Uterus (tissue), 4 donors: Measurements from ENCODE around the gene DNAAF1. TPM values are rescaled to one million over a fixed set of nuclear protein-coding genes. Genes with fewer than 3 reads are reported as not detected.

Experiments
- DNase-seq, 2 donors: peaks; one replicate each; pipeline ENCODE4 v3.0.0-alpha.2; 2019 to 2020
- H3K27ac ChIP-seq, 2 donors: fragments of 200-600 bp; sonication (generic); 1 replicate in 1 of 2; 2 replicates in 1 of 2; pipeline ENCODE4 v1.5.1; 2016 to 2018
- H3K27me3 ChIP-seq, 2 donors: fragments of 200-600 bp; sonication (generic); one replicate each; pipeline ENCODE4 v1.5.1; 2018 to 2019; ENCODE audit warnings: control low read depth in 1 of 2
- H3K36me3 ChIP-seq, 2 donors: fragments of 200-600 bp; sonication (generic); one replicate each; pipeline ENCODE4 v1.5.1; 2019; ENCODE audit warnings: control low read depth in 1 of 2
- H3K4me1 ChIP-seq, 2 donors: fragments of 200-600 bp; sonication (generic); one replicate each; pipeline ENCODE4 v1.5.1; 2018 to 2019; ENCODE audit warnings: control low read depth in 1 of 2
- H3K4me3 ChIP-seq, 2 donors: fragments of 200-600 bp; sonication (generic); 1 replicate in 1 of 2; 2 replicates in 1 of 2; pipeline ENCODE4 v1.5.1; 2018 to 2019; ENCODE audit warnings: mild to moderate bottlenecking in 1 of 2
- H3K9me3 ChIP-seq, 2 donors: fragments of 200-600 bp; sonication (generic); one replicate each; pipeline ENCODE4 v1.5.1; 2019; ENCODE audit warnings: control low read depth in 1 of 2
- POLR2A ChIP-seq, 2 donors: fragments of 450-650 bp; IDR thresholded peaks; one replicate each; pipeline ENCODE4 v1.6.1; 2016; ENCODE audit warnings: antibody characterized with exemption in 2 of 2, mild to moderate bottlenecking in 1 of 2, moderate library complexity in 1 of 2
- intact Hi-C: fragments of 100-400 bp; cut with DNase I; formaldehyde crosslinking; loops from one replicate; pipeline ENCODE4 v1.15.1; 2023; ENCODE audit warnings: low total_unique reads
- total RNA-seq, 4 donors: library from RNA; depleted of rRNA in 3 of 4; stranded (reverse); fragments of >200 nt in 3 of 4; gene quantifications; one replicate each; pipeline versions ENCODE4 v1.1.0 to v1.2.4, GENCODE V29; 2014 to 2023
- TF ChIP-seq, protein P1 (sequence below), 4 experiments: fragments of 200-600 bp in 2 of 4; fragments of 450-650 bp in 2 of 4; sonication (generic) in 2 of 4; IDR thresholded peaks; one replicate each; pipeline ENCODE4 v1.5.1; 2016 to 2019; ENCODE audit warnings: antibody characterized with exemption in 4 of 4, mild to moderate bottlenecking in 2 of 4, moderate library complexity in 1 of 4
- donor health status: DM: yes; HTN: yes; CAD: no.

DNAAF1 gene
- total RNA-seq, 4 donors from 2014 or later = 0.77 to 8.2 (median 2.7) TPM

- no peaks in the 10 kb centered on the region for H3K9me3 ChIP-seq
- intact Hi-C loops = no loop called here
- DNase-seq = peak; percentile 92 to 93
- peak within 1 kb of the TSS; percentile 78 to 82 for H3K4me3 ChIP-seq
- no peaks in the 10 kb centered on the region for H3K36me3 ChIP-seq
- peak within 1 kb of the TSS; percentile 58 to 77 for H3K27ac ChIP-seq
- no peaks in the 10 kb centered on the region for H3K4me1 ChIP-seq
- peak; percentile 4 to 42 for TF ChIP-seq POLR2A (IDR thresholded peaks at IDR 0.05)
- TF ChIP-seq, protein P1, sequence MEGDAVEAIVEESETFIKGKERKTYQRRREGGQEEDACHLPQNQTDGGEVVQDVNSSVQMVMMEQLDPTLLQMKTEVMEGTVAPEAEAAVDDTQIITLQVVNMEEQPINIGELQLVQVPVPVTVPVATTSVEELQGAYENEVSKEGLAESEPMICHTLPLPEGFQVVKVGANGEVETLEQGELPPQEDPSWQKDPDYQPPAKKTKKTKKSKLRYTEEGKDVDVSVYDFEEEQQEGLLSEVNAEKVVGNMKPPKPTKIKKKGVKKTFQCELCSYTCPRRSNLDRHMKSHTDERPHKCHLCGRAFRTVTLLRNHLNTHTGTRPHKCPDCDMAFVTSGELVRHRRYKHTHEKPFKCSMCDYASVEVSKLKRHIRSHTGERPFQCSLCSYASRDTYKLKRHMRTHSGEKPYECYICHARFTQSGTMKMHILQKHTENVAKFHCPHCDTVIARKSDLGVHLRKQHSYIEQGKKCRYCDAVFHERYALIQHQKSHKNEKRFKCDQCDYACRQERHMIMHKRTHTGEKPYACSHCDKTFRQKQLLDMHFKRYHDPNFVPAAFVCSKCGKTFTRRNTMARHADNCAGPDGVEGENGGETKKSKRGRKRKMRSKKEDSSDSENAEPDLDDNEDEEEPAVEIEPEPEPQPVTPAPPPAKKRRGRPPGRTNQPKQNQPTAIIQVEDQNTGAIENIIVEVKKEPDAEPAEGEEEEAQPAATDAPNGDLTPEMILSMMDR (IDR thresholded peaks at IDR 0.05) = peak; percentile 97 to 100 (median 98)
- H3K27me3 ChIP-seq = no peaks in the 10 kb centered on the region
These were observed 41.8 kb downstream of the DNAAF1 start, which contains the start of gene TAF1C for GRCh38 chr16:84186685-84187437. Gene TAF1C (minus strand): TSS chr16:84187057. CDS start chr16:84184988, 2,069 bp downstream.

DNA sequence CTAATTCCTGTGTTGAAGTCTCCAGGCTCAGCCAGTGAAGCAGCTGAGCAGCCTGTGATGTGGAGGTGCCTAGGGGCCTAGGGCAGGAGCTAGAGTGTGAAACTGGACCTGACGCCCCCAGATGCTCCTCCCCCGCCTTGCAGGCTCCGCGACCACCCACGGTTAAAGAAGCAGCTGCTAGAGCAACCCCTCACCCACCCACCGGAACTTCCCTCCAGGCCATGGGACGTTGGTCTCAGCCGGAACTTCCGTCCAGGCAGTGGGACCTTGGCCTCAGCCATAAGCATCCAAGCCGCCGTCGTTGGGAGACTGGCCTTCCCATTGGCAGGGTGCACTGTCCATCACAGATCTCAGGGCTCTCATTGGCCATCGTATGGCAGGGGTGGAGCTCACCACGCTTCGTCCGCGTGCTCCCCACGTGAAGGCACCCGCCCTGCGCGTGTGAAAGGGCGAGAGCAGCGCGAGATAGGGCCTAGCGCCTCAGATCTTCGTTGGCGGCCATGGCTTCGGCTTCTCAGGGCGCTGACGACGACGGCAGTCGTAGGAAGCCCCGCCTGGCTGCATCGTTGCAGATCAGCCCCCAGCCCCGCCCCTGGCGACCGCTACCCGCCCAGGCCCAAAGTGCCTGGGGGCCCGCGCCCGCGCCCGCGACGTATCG, 45.8 kb downstream of the DNAAF1 start, which contains the start of gene ADAD2:
TSS of gene ADAD2 (plus strand) at position 427 of the 658 bp plus-strand sequence. CDS start at position 501, 74 bp downstream.
- no peak for TF ChIP-seq POLR2A (IDR thresholded peaks at IDR 0.05)
- TF ChIP-seq, protein P1 (IDR thresholded peaks at IDR 0.05) = no peak
- Histone ChIP-seq H3K4me3 (no peak within 1 kb of the TSS), H3K27ac (no peak within 1 kb of the TSS), H3K9me3 (no peaks in the 10 kb centered on the region), H3K36me3 (no peaks in the 10 kb centered on the region), H3K4me1 (no peaks in the 10 kb centered on the region), H3K27me3 (no peaks in the 10 kb centered on the region)
- intact Hi-C loops = no loop called here
- no peak for DNase-seq

GRCh38 chr16:84191466-84191865, 46.4 kb downstream of the DNAAF1 start:
- H3K36me3 ChIP-seq = no peaks in the 10 kb centered on the region
- no peak for TF ChIP-seq POLR2A (IDR thresholded peaks at IDR 0.05)
- TF ChIP-seq, protein P1 (IDR thresholded peaks at IDR 0.05) = no peak
- no peak for DNase-seq
- H3K27me3 ChIP-seq = no peaks in the 10 kb centered on the region
- H3K9me3 ChIP-seq = no peaks in the 10 kb centered on the region
- no peak overlapping the region for H3K4me3 ChIP-seq
- no peaks in the 10 kb centered on the region for H3K4me1 ChIP-seq
- intact Hi-C loops = no loop called here
- H3K27ac ChIP-seq = no peak overlapping the region

GRCh38 chr16:84193480-84193879, 48.4 kb downstream of the DNAAF1 start:
- no peak for DNase-seq
- no peaks in the 10 kb centered on the region for H3K9me3 ChIP-seq
- no peaks in the 10 kb centered on the region for H3K27me3 ChIP-seq
- no peaks in the 10 kb centered on the region for H3K4me1 ChIP-seq
- TF ChIP-seq, protein P1 (IDR thresholded peaks at IDR 0.05) = no peak
- TF ChIP-seq POLR2A (IDR thresholded peaks at IDR 0.05) = no peak
- no peak overlapping the region for H3K27ac ChIP-seq
- intact Hi-C loops = no loop called here
- no peaks in the 10 kb centered on the region for H3K36me3 ChIP-seq
- H3K4me3 ChIP-seq = no peak overlapping the region

- H3K27ac ChIP-seq = no peak overlapping the region
- TF ChIP-seq, protein P1 (IDR thresholded peaks at IDR 0.05) = no peak
- no peak for TF ChIP-seq POLR2A (IDR thresholded peaks at IDR 0.05)
- H3K4me1 ChIP-seq = no peaks in the 10 kb centered on the region
- H3K9me3 ChIP-seq = no peaks in the 10 kb centered on the region
- H3K36me3 ChIP-seq = no peaks in the 10 kb centered on the region
- no peak for DNase-seq
- intact Hi-C loops = no loop called here
- H3K4me3 ChIP-seq = no peak overlapping the region
- H3K27me3 ChIP-seq = no peaks in the 10 kb centered on the region
These were observed 48.9 kb downstream of the DNAAF1 start for GRCh38 chr16:84194018-84194417.
